Measurements from ENCODE around the gene ARID1B. TPM values are rescaled to one million over a fixed set of nuclear protein-coding genes. Genes with fewer than 3 reads are reported as not detected.

ARID1B gene
- total and polyA plus RNA-seq, 8 donors: 16.2 to 68.0 (median 42.5) TPM

DNA sequence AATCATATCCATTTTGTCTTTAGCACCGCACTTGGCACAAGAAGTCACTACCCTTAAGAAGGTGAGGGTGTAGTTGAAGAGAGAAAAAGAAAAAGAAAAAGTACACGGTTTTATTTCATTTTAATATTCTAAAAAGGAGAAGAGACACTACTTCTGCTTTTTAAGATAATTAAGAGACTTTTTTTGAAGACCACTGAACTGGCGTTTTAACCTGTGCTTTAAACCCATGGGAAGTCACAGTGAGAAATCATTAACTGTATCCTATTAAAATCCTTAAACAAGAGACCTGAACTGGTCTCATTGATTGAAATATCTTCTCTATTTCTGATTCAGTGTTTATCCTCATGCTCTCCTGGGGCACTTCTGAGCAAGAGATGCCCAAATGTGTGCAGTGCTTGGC is 302.6 kb downstream of the ARID1B start:
- TF ChIP-seq, protein P1, sequence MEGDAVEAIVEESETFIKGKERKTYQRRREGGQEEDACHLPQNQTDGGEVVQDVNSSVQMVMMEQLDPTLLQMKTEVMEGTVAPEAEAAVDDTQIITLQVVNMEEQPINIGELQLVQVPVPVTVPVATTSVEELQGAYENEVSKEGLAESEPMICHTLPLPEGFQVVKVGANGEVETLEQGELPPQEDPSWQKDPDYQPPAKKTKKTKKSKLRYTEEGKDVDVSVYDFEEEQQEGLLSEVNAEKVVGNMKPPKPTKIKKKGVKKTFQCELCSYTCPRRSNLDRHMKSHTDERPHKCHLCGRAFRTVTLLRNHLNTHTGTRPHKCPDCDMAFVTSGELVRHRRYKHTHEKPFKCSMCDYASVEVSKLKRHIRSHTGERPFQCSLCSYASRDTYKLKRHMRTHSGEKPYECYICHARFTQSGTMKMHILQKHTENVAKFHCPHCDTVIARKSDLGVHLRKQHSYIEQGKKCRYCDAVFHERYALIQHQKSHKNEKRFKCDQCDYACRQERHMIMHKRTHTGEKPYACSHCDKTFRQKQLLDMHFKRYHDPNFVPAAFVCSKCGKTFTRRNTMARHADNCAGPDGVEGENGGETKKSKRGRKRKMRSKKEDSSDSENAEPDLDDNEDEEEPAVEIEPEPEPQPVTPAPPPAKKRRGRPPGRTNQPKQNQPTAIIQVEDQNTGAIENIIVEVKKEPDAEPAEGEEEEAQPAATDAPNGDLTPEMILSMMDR (IDR thresholded peaks at IDR 0.05): no peak
- intact Hi-C loops (cut with DNase I): no loop called here
- no peaks in the 10 kb centered on the region for H3K36me3 ChIP-seq
- no peak overlapping the region for H3K27ac ChIP-seq
- FAIRE-seq (no peak), DNase-seq (no peak), ATAC-seq (no peak)
- no peak overlapping the region for H3K4me3 ChIP-seq
- H3K9me3 ChIP-seq: no peaks in the 10 kb centered on the region
- 75 to 83% methylated on average over 3 of the region's 3 CpGs for WGBS, 2 donors
- H3K27me3 ChIP-seq: no peaks in the 10 kb centered on the region
- H3K4me1 ChIP-seq: peaks cover 9 to 16% (median 13%) of the 10 kb centered on the region in 3 donors

DNA sequence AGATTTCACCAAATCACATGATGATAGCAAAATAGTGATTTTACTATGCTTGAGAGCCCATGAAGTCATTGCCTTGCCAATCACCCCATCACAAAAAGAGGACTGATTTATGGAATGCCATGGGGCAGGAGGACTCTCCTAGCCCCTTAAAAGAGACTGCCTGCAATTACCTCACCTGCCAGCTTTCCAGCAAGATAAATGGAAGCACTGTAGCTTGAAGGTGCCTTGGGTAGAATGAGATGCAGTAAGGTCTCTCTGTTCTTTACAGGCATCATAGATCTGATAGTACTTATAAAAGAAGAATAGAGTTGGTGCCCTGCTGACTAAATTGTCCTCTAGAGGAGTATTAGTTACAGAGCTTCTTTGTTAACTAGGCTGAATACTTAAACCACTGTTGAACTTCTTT is 303.8 kb downstream of the ARID1B start:
- Histone ChIP-seq H3K9me3 (no peaks in the 10 kb centered on the region), H3K4me3 (no peak overlapping the region), H3K36me3 (no peaks in the 10 kb centered on the region), H3K27ac (no peak overlapping the region), H3K4me1 (peaks cover 9 to 16% (median 13%) of the 10 kb centered on the region in 3 donors), H3K27me3 (no peaks in the 10 kb centered on the region)
- DNase-seq (no peak), ATAC-seq (no peak), FAIRE-seq (no peak)
- TF ChIP-seq, protein P1 (IDR thresholded peaks at IDR 0.05): no peak
- intact Hi-C loops (cut with DNase I): no loop called here

DNA sequence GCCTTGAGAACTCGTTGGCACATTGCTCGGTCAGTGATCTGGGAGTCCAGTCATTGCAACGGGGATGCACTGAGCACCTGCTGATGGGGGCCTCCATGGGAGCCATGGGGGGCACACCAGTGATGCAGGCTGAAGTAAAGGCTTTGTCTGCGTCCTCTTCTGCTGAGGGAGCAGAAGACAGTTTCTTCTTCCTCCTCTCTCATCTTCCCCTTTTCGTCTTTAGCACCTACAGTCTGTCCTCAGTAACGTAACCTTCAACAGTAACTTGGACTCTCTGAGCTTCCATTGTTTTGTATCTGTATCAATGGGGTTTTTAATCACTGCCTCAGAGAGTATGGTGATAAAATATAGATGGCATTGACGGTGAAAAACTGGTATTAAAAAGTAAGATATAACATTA is 306.2 kb downstream of the ARID1B start:
- peaks cover 9 to 15% (median 13%) of the 10 kb centered on the region in 3 donors for H3K4me1 ChIP-seq
- H3K36me3 ChIP-seq: no peaks in the 10 kb centered on the region
- no peaks in the 10 kb centered on the region for H3K27me3 ChIP-seq
- FAIRE-seq (no peak), ATAC-seq (no peak), DNase-seq (no peak)
- H3K27ac ChIP-seq: no peak overlapping the region
- intact Hi-C loops (cut with DNase I): no loop called here
- H3K4me3 ChIP-seq: no peak overlapping the region
- 74 to 76% methylated on average over 7 of the region's 7 CpGs for WGBS, 2 donors
- TF ChIP-seq, protein P1 (IDR thresholded peaks at IDR 0.05): no peak
- H3K9me3 ChIP-seq: no peaks in the 10 kb centered on the region

DNA sequence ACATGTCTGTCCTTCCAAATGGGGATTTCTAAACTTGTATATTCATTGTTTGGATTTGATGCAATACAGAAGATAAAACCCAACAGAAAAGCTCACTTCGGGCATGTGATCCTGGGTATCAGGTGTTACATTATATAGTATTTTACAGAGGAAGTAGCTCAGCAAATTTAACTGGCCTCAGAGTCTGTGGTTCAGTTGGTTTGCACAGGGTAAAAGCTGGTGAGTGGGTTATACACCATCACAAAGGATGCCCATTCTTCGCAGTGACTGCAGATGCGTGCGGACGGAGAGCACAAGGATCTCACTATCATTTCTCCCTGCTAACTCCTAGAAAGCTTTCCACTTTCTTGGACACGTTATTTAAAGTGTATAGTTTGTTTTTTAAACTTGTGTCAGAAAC is 309.5 kb downstream of the ARID1B start:
- Histone ChIP-seq H3K9me3 (no peaks in the 10 kb centered on the region), H3K27ac (no peak overlapping the region), H3K4me1 (no peaks in the 10 kb centered on the region), H3K4me3 (no peak overlapping the region), H3K36me3 (no peaks in the 10 kb centered on the region), H3K27me3 (no peaks in the 10 kb centered on the region)
- intact Hi-C loops (cut with DNase I): no loop called here
- DNase-seq: no peak
- 92 to 95% methylated on average over 6 of the region's 6 CpGs for WGBS, 2 donors
- TF ChIP-seq, protein P1 (IDR thresholded peaks at IDR 0.05): no peak
- no peak for ATAC-seq
- no peak for FAIRE-seq

DNA sequence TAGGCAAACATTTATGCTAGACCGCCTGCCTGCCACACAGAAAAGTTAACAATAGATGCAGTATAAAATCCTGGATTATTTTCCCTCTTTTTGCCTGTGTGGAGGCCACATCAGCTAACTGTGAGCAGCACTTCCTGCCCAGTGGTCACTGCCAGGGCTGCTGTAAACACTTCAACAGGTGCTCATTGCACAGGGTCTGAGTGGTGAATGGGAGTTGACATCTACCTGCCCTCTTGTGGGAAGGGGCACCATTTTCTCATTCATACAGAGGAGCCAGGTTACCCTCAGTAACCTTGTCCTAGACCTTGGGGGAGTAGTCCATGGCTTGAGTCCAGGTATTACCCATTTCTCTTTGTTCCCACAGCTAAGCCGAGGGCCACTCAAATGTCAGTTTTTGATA is 310.8 kb downstream of the ARID1B start:
- H3K27me3 ChIP-seq: no peaks in the 10 kb centered on the region
- no peaks in the 10 kb centered on the region for H3K36me3 ChIP-seq
- H3K9me3 ChIP-seq: no peaks in the 10 kb centered on the region
- no peak overlapping the region for H3K27ac ChIP-seq
- H3K4me3 ChIP-seq: no peak overlapping the region
- no peak for FAIRE-seq
- DNase-seq: no peak
- peak; percentile 31 to 75 (median 62) for ATAC-seq
- intact Hi-C loops (cut with DNase I): no loop called here
- WGBS, 2 donors: 44 to 61% methylated on average over 2 of the region's 2 CpGs
- H3K4me1 ChIP-seq: peaks cover 0 to under 1% (median 0%) of the 10 kb centered on the region in 3 donors
- TF ChIP-seq, protein P1 (IDR thresholded peaks at IDR 0.05): no peak

All from pancreas (tissue), 10 donors.